ENCODE data around the gene PROSER2. TPM values are rescaled to one million over a fixed set of nuclear protein-coding genes. Genes with fewer than 3 reads are reported as not detected.

The PROSER2 gene
- total and polyA plus RNA-seq, 8 donors, result 1.3 to 16.2 (median 5.7) TPM; not detected in 1

DNA sequence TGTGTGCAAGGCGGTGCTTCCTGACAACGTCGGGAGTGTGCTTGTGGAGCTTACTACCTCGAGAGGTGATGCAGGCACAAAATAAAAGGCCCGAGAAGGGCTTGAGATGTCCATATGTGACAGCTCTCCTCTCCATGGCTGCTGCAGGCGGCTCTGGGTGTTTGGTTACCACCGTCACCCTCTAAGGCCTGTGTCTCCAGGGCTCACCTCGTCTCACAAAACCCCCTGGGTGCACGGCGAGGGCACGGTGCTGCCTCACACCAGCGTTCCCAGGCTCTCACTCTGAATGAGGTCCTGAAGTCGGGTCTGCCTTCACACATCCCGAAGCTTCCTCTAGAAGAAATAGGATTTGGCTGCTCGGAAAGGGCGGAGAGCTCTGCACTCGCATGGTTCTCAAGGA lies 32.9 kb downstream of the PROSER2 start:
- WGBS, 5 donors, result 87 to 92% (median 89%) methylated on average over 17 of the region's 17 CpGs
- H3K36me3 ChIP-seq, result peaks cover 0 to 61% (median 45%) of the 10 kb centered on the region in 4 donors
- TF ChIP-seq POLR2A (IDR thresholded peaks at IDR 0.05), result no peak
- TF ChIP-seq, protein P1, sequence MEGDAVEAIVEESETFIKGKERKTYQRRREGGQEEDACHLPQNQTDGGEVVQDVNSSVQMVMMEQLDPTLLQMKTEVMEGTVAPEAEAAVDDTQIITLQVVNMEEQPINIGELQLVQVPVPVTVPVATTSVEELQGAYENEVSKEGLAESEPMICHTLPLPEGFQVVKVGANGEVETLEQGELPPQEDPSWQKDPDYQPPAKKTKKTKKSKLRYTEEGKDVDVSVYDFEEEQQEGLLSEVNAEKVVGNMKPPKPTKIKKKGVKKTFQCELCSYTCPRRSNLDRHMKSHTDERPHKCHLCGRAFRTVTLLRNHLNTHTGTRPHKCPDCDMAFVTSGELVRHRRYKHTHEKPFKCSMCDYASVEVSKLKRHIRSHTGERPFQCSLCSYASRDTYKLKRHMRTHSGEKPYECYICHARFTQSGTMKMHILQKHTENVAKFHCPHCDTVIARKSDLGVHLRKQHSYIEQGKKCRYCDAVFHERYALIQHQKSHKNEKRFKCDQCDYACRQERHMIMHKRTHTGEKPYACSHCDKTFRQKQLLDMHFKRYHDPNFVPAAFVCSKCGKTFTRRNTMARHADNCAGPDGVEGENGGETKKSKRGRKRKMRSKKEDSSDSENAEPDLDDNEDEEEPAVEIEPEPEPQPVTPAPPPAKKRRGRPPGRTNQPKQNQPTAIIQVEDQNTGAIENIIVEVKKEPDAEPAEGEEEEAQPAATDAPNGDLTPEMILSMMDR (IDR thresholded peaks at IDR 0.05), result no peak
- no peak for TF ChIP-seq POLR2AphosphoS5 (IDR thresholded peaks at IDR 0.05)
- no peak for TF ChIP-seq EP300 (IDR thresholded peaks at IDR 0.05)
- H3K4me1 ChIP-seq, result no peaks in the 10 kb centered on the region
- H3K27ac ChIP-seq, result no peak overlapping the region
- no peaks in the 10 kb centered on the region for H3K27me3 ChIP-seq
- no peak overlapping the region for H3K4me3 ChIP-seq
- intact Hi-C loops (cut with DNase I; ENCODE audit: low total_unique reads), result no loop called here
- H3K9me3 ChIP-seq, result no peaks in the 10 kb centered on the region
- no peak for DNase-seq

DNA sequence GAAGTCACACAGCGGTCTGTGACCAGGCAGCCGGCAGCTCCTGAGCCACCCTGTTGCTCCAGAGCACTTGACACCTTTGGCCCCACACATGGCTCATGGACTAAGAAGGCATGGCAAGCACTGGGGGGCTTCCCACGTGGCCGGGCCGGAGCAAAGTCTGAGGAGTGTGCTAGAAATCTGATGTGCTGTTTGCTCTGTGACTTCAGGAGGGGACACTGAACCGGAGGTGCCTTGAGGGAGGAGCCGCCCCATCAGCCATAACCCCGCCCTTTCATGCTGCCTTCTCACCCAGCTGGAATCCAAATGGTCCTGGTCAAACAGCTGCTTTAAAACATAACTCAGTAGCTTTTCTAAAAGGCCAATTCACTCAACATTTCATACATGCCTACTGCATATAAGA lies 33.5 kb downstream of the PROSER2 start:
- intact Hi-C loops (cut with DNase I; ENCODE audit: low total_unique reads), result no loop called here
- DNase-seq, result no peak
- Histone ChIP-seq H3K36me3 (peaks cover 0 to 64% (median 46%) of the 10 kb centered on the region in 4 donors), H3K27ac (no peak overlapping the region), H3K27me3 (no peaks in the 10 kb centered on the region), H3K4me1 (no peaks in the 10 kb centered on the region), H3K4me3 (no peak overlapping the region), H3K9me3 (no peaks in the 10 kb centered on the region)
- 68 to 87% (median 79%) methylated on average over 7 to 8 of the region's 8 CpGs for WGBS, 5 donors
- TF ChIP-seq EP300 (IDR thresholded peaks at IDR 0.05) (no peak), POLR2AphosphoS5 (IDR thresholded peaks at IDR 0.05) (no peak), POLR2A (IDR thresholded peaks at IDR 0.05) (no peak)
- TF ChIP-seq, protein P1 (IDR thresholded peaks at IDR 0.05), result no peak

DNA sequence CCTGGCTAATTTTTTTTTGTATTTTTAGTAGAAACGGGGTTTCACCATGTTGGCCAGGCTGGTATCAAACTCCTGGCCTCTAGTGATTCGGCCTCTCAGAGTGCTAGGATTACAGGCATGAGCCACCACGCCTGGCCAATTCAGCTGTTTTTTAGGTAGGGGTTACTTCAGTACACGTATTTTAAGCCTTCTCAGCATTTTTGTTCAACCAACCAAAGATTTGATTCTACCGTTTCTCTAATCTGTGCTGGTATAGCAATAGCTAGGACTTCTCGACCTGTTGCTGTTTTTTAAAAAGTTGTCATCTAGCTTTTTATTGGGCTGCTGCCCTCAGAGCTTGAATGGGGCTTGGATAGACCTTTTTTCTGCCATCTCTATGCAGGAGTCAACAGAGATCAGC lies 34.9 kb downstream of the PROSER2 start:
- no peaks in the 10 kb centered on the region for H3K4me1 ChIP-seq
- TF ChIP-seq, protein P1 (IDR thresholded peaks at IDR 0.05), result no peak
- no peak for TF ChIP-seq POLR2AphosphoS5 (IDR thresholded peaks at IDR 0.05)
- no peak for TF ChIP-seq EP300 (IDR thresholded peaks at IDR 0.05)
- TF ChIP-seq POLR2A (IDR thresholded peaks at IDR 0.05), result no peak
- H3K4me3 ChIP-seq, result no peak overlapping the region
- peaks cover 0 to 61% (median 41%) of the 10 kb centered on the region in 4 donors for H3K36me3 ChIP-seq
- WGBS, 5 donors, result 93 to 96% (median 94%) methylated on average over 6 of the region's 6 CpGs
- intact Hi-C loops (cut with DNase I; ENCODE audit: low total_unique reads), result no loop called here
- no peaks in the 10 kb centered on the region for H3K27me3 ChIP-seq
- no peak for DNase-seq
- H3K27ac ChIP-seq, result no peak overlapping the region
- no peaks in the 10 kb centered on the region for H3K9me3 ChIP-seq

DNA sequence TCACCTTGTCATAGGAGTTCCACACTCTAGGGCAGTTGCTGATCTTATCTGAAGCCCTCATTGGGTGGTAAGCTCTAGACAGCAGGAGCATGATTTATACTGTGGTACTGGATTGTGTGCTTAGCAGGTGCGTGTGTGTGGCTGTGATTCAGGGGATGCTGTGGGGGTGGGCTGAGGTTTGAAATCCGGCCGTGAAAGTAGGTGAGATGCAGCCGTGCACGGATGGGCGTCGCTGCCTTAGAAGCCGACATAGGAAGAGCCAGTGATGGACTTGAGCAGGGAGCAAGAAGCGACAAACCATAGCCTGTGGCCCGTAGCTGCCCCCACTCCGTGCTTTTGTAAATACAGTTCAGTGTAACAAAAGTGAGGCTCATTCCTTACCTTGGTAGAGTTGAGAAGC lies 38.2 kb downstream of the PROSER2 start:
- Histone ChIP-seq H3K36me3 (peaks cover 0 to 45% (median 32%) of the 10 kb centered on the region in 4 donors), H3K4me3 (no peak overlapping the region), H3K4me1 (no peaks in the 10 kb centered on the region), H3K9me3 (no peaks in the 10 kb centered on the region), H3K27me3 (no peaks in the 10 kb centered on the region), H3K27ac (no peak overlapping the region)
- intact Hi-C loops (cut with DNase I; ENCODE audit: low total_unique reads), result no loop called here
- no peak for DNase-seq
- TF ChIP-seq POLR2A (IDR thresholded peaks at IDR 0.05) (no peak), POLR2AphosphoS5 (IDR thresholded peaks at IDR 0.05) (no peak), EP300 (IDR thresholded peaks at IDR 0.05) (no peak)
- TF ChIP-seq, protein P1 (IDR thresholded peaks at IDR 0.05), result no peak
- WGBS, 5 donors, result 91 to 95% (median 93%) methylated on average over 11 of the region's 11 CpGs
